OCI-LY7 (cell line): ENCODE results near the gene GABRG3.

ENCODE experiments used
- CTCF ChIP-seq: fragments of 200-600 bp; sonication (generic); conservative IDR thresholded peaks from 2 replicates; pipeline ENCODE4 v1.5.1; 2014; ENCODE audit warnings: mild to moderate bottlenecking, antibody characterized with exemption, low read length, moderate library complexity, mixed read lengths
- EZH2phosphoT487 ChIP-seq: fragments of 200-600 bp; sonication (generic); IDR thresholded peaks from 2 replicates; pipeline ENCODE4 v1.6.1; 2018; ENCODE audit warnings: low read depth, borderline replicate concordance, mild to moderate bottlenecking, mixed run types, antibody characterized with exemption, low read length, moderate library complexity, mixed read lengths

DNA sequence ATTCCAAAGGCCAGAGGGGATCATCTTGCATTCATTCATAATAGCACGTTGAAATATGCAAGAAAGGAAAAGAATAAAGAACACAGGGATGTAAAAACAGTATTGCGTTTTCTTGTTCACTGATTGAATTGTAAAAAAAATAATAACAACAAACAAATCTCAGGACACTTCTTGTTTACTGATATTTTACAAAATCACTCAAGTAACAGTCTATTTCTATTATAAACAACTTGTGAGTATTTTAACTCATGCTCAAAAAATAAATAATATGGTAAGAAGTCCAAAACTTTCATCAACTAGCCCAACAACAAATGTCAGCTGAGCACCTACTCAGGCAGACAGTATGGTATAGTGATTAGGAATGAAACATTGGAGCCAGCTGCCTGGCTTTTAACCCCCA is 2.2 kb upstream of the GABRG3 start:
- TF ChIP-seq CTCF: no peak
- no peak for TF ChIP-seq EZH2phosphoT487
